H9 (cell line): ENCODE measurements around the gene SPTBN1. TPM values are rescaled to one million over a fixed set of nuclear protein-coding genes. Genes with fewer than 3 reads are reported as not detected.

ENCODE experiments used
- DNase-seq: peaks from one replicate; pipeline ENCODE4 v3.0.0-alpha.2; 2017
- H2AFZ ChIP-seq: one replicate; pipeline ENCODE4 v1.6.1; 2013; ENCODE audit warnings: mild to moderate bottlenecking, low read length, control low read depth, moderate library complexity
- H2AK5ac ChIP-seq: 2 replicates; pipeline ENCODE4 v1.6.1; 2013; ENCODE audit warnings: low read length, control low read depth, mixed read lengths; ENCODE audit not compliant: insufficient read length
- H2BK120ac ChIP-seq: one replicate; pipeline ENCODE4 v1.6.1; 2013; ENCODE audit warnings: low read depth, mild to moderate bottlenecking, low read length, control low read depth, inconsistent platforms; ENCODE audit not compliant: poor library complexity, severe bottlenecking
- H2BK12ac ChIP-seq: 2 replicates; pipeline ENCODE4 v1.6.1; 2013; ENCODE audit warnings: low read length, control low read depth, mixed read lengths, low read depth; ENCODE audit not compliant: insufficient read length
- H2BK15ac ChIP-seq: 2 replicates; pipeline ENCODE4 v1.6.1; 2013; ENCODE audit warnings: low read depth, low read length, control low read depth
- H2BK20ac ChIP-seq: one replicate; pipeline ENCODE4 v1.6.1; 2013; ENCODE audit warnings: low read depth, mild to moderate bottlenecking, low read length, control low read depth, inconsistent platforms; ENCODE audit not compliant: poor library complexity, severe bottlenecking
- H2BK5ac ChIP-seq: 2 replicates; pipeline ENCODE4 v1.6.1; 2013; ENCODE audit warnings: low read length, control low read depth, mixed read lengths; ENCODE audit not compliant: insufficient read length
- H3K14ac ChIP-seq: 2 replicates; pipeline ENCODE4 v1.6.1; 2013; ENCODE audit warnings: low read length, control low read depth; ENCODE audit not compliant: insufficient read depth
- H3K18ac ChIP-seq: 2 replicates; pipeline ENCODE4 v1.6.1; 2013; ENCODE audit warnings: low read depth, mild to moderate bottlenecking, mixed read lengths, low read length, control low read depth; ENCODE audit not compliant: insufficient read length
- H3K23ac ChIP-seq: 2 replicates; pipeline ENCODE4 v1.6.1; 2013; ENCODE audit warnings: low read length, control low read depth, mixed read lengths, low read depth; ENCODE audit not compliant: insufficient read length
- H3K23me2 ChIP-seq: 2 replicates; pipeline ENCODE4 v1.6.1; 2013; ENCODE audit warnings: low read depth, mild to moderate bottlenecking, mixed read lengths, low read length, control low read depth; ENCODE audit not compliant: insufficient read length, poor library complexity, severe bottlenecking
- H3K27ac ChIP-seq: 2 replicates; pipeline ENCODE4 v1.5.1; 2013; ENCODE audit warnings: low read length, control low read depth, mixed read lengths, low read depth; ENCODE audit not compliant: insufficient read length
- H3K27me3 ChIP-seq: 2 replicates; pipeline ENCODE4 v1.6.1; 2013; ENCODE audit warnings: low read length, control low read depth, inconsistent platforms; ENCODE audit not compliant: insufficient read depth
- H3K4ac ChIP-seq: 2 replicates; pipeline ENCODE4 v1.6.1; 2013; ENCODE audit warnings: low read depth, mild to moderate bottlenecking, control low read depth, inconsistent platforms, low read length, moderate library complexity
- H3K4me1 ChIP-seq: 2 replicates; pipeline ENCODE4 v1.6.1; 2013; ENCODE audit warnings: low read length, control low read depth, inconsistent platforms; ENCODE audit not compliant: insufficient read depth
- H3K4me2 ChIP-seq: 2 replicates; pipeline ENCODE4 v1.6.1; 2013; ENCODE audit warnings: low read length, control low read depth, mixed read lengths; ENCODE audit not compliant: insufficient read length, insufficient read depth
- H3K56ac ChIP-seq: 2 replicates; pipeline ENCODE4 v1.6.1; 2013; ENCODE audit warnings: low read depth, mild to moderate bottlenecking, mixed read lengths, low read length, control low read depth; ENCODE audit not compliant: insufficient read length
- H3K79me1 ChIP-seq: 2 replicates; pipeline ENCODE4 v1.6.1; 2013; ENCODE audit warnings: low read depth, mild to moderate bottlenecking, moderate library complexity, low read length, control low read depth, inconsistent platforms; ENCODE audit not compliant: insufficient read depth, poor library complexity, severe bottlenecking
- H3K79me2 ChIP-seq: 2 replicates; pipeline ENCODE4 v1.6.1; 2013; ENCODE audit warnings: low read length, control low read depth, inconsistent platforms; ENCODE audit not compliant: insufficient read depth
- H3K9ac ChIP-seq: 2 replicates; pipeline ENCODE4 v1.6.1; 2013; ENCODE audit warnings: low read length, control low read depth, mixed read lengths; ENCODE audit not compliant: insufficient read length; ENCODE audit errors: extremely low read depth
- H3K9me3 ChIP-seq: one replicate; pipeline ENCODE4 v1.6.1; 2013; ENCODE audit warnings: low read depth, low read length, inconsistent platforms; ENCODE audit not compliant: control insufficient read depth
- H3T11ph ChIP-seq: one replicate; pipeline ENCODE4 v1.6.1; 2013; ENCODE audit warnings: mild to moderate bottlenecking, low read length, control low read depth, inconsistent platforms
- H4K20me1 ChIP-seq: one replicate; pipeline ENCODE4 v1.6.1; 2013; ENCODE audit not compliant: control insufficient read depth, insufficient read length, insufficient read depth
- H4K5ac ChIP-seq: 2 replicates; pipeline ENCODE4 v1.6.1; 2013; ENCODE audit warnings: low read depth, mild to moderate bottlenecking, mixed read lengths, low read length, control low read depth; ENCODE audit not compliant: insufficient read length
- H4K8ac ChIP-seq: replicated peaks from 2 replicates; pipeline ENCODE4 v1.6.1; 2013; ENCODE audit warnings: low read length, control low read depth, mixed read lengths, low read depth; ENCODE audit not compliant: insufficient read length
- H4K91ac ChIP-seq: 2 replicates; pipeline ENCODE4 v1.6.1; 2013; ENCODE audit warnings: low read depth, mild to moderate bottlenecking, moderate library complexity, mixed read lengths, low read length, control low read depth; ENCODE audit not compliant: insufficient read length
- H3K27ac Mint-ChIP-seq, 3 experiments: 2 replicates in 2 of 3; 3 replicates in 1 of 3; pipeline ENCODE4 v1.8.0; 2020 to 2021; ENCODE audit warnings: mixed read lengths in 3 of 3, mild to moderate bottlenecking in 1 of 3, moderate library complexity in 1 of 3
- H3K27me3 Mint-ChIP-seq: 2 replicates; pipeline ENCODE4 v1.8.0; 2021; ENCODE audit warnings: low read depth, mild to moderate bottlenecking, moderate library complexity, mixed read lengths
- H3K36me3 Mint-ChIP-seq, 3 experiments: 2 replicates in 2 of 3; 3 replicates in 1 of 3; pipeline ENCODE4 v1.8.0; 2020 to 2021; ENCODE audit warnings: low read depth in 3 of 3, mixed read lengths in 3 of 3; ENCODE audit not compliant: insufficient read depth in 1 of 3
- H3K4me1 Mint-ChIP-seq, 2 experiments: 2 replicates each; pipeline ENCODE4 v1.8.0; 2020; ENCODE audit warnings: mixed read lengths in 2 of 2
- H3K4me3 Mint-ChIP-seq, 2 experiments: 2 replicates in 1 of 2; 3 replicates in 1 of 2; pipeline ENCODE4 v1.8.0; 2020 to 2021; ENCODE audit warnings: mild to moderate bottlenecking in 2 of 2, mixed read lengths in 2 of 2, moderate library complexity in 1 of 2
- H3K9me3 Mint-ChIP-seq, 2 experiments: 2 replicates in 1 of 2; 3 replicates in 1 of 2; pipeline ENCODE4 v1.8.0; 2020; ENCODE audit warnings: mild to moderate bottlenecking in 2 of 2, mixed read lengths in 2 of 2, moderate library complexity in 1 of 2
- WGBS: extraction: QIAGEN DNeasy Blood & Tissue Kit; methylation state at CpG from one replicate; pipeline ENCODE4 v1.1.7; 2013; ENCODE audit warnings: missing lambda C conversion rate, low lambda C conversion rate, mixed read lengths; ENCODE audit not compliant: insufficient read length; ENCODE audit errors: extremely low coverage; 5-methylcytosine and 5-hydroxymethylcytosine counted together
- total RNA-seq: library from RNA; stranded (reverse); gene quantifications from 2 replicates; pipeline ENCODE4 v1.2.1, GENCODE V29; 2021
- TF ChIP-seq, protein P1 (sequence below): fragments of 200-600 bp; sonication (generic); conservative IDR thresholded peaks from 3 replicates; pipeline ENCODE4 v1.8.0; 2021; ENCODE audit warnings: antibody characterized with exemption, mild to moderate bottlenecking

SPTBN1 gene
- total RNA-seq, 1 experiment from 2014 or later = 164 TPM

DNA sequence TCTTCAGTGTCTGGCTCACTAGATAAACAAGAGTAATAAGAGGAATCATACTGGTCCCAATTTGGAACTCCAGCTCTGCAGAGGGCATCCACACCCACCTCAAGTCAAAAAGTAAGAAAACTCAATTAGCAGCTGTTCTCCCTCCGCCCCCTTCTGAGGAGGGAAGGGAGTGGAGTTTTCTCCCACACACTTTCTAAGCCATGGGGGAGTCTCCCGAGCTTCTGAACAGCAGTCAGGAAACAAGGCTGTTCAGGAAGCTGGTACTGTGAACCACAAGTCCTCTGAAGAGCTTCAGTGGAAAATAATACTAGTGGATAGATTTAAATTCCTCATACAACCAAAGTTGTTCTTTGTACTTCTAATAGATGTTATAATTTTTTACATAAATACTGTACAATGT is 32.9 kb upstream of the SPTBN1 start:
- H2BK20ac ChIP-seq = no peak overlapping the region
- H3K23ac ChIP-seq = no peak overlapping the region
- H3K79me1 ChIP-seq = no peaks in the 10 kb centered on the region
- H3K27me3 Mint-ChIP-seq = no peaks in the 10 kb centered on the region
- no peaks in the 10 kb centered on the region for H3K23me2 ChIP-seq
- TF ChIP-seq, protein P1, sequence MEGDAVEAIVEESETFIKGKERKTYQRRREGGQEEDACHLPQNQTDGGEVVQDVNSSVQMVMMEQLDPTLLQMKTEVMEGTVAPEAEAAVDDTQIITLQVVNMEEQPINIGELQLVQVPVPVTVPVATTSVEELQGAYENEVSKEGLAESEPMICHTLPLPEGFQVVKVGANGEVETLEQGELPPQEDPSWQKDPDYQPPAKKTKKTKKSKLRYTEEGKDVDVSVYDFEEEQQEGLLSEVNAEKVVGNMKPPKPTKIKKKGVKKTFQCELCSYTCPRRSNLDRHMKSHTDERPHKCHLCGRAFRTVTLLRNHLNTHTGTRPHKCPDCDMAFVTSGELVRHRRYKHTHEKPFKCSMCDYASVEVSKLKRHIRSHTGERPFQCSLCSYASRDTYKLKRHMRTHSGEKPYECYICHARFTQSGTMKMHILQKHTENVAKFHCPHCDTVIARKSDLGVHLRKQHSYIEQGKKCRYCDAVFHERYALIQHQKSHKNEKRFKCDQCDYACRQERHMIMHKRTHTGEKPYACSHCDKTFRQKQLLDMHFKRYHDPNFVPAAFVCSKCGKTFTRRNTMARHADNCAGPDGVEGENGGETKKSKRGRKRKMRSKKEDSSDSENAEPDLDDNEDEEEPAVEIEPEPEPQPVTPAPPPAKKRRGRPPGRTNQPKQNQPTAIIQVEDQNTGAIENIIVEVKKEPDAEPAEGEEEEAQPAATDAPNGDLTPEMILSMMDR = no peak
- H4K8ac ChIP-seq = no peak overlapping the region
- no peak for DNase-seq
- H3K27ac ChIP-seq = no peak overlapping the region
- no peak overlapping the region for H3K9ac ChIP-seq
- H3K14ac ChIP-seq = no peak overlapping the region
- peaks cover 0 to 1% (median 0%) of the 10 kb centered on the region in 3 experiments; a peak in 1 of 7 replicates for H3K36me3 Mint-ChIP-seq
- no peak overlapping the region for H3K56ac ChIP-seq
- H2BK15ac ChIP-seq = no peak overlapping the region
- H2BK120ac ChIP-seq = no peak overlapping the region
- H3K27ac Mint-ChIP-seq = no peak overlapping the region
- no peaks in the 10 kb centered on the region for H4K20me1 ChIP-seq
- H3K4me1 ChIP-seq = peaks cover 3% of the 10 kb centered on the region; the same call in 1 of the 2 replicates
- H2BK12ac ChIP-seq = no peak overlapping the region
- H3K4me3 Mint-ChIP-seq = no peak overlapping the region
- H3K4me1 Mint-ChIP-seq = peaks cover 3 to 7% of the 10 kb centered on the region in 2 experiments; a peak in 3 of 4 replicates
- H3T11ph ChIP-seq = no peak overlapping the region
- H2AK5ac ChIP-seq = no peak overlapping the region
- no peak overlapping the region for H2AFZ ChIP-seq
- H3K4me2 ChIP-seq = no peak overlapping the region
- H4K91ac ChIP-seq = no peak overlapping the region
- H3K9me3 ChIP-seq = no peaks in the 10 kb centered on the region
- peaks cover 0 to 6% of the 10 kb centered on the region in 2 experiments; a peak in 1 of 5 replicates for H3K9me3 Mint-ChIP-seq
- H3K27me3 ChIP-seq = no peaks in the 10 kb centered on the region
- H2BK5ac ChIP-seq = no peak overlapping the region
- H3K79me2 ChIP-seq = no peaks in the 10 kb centered on the region
- H4K5ac ChIP-seq = no peak overlapping the region
- WGBS = no CpG with 5 or more reads among the region's 2 CpGs
- no peak overlapping the region for H3K18ac ChIP-seq
- no peak overlapping the region for H3K4ac ChIP-seq
